H1 (cell line): Measurements from ENCODE around the gene CACNA2D3. TPM values are rescaled to one million over a fixed set of nuclear protein-coding genes. Genes with fewer than 3 reads are reported as not detected.

Experiments used
- CTCF ChIA-PET: fragments of 300-600 bp; sonication (Branson Sonifier 250); formaldehyde crosslinking; loops from one replicate; lab custom pipeline; 2021; ENCODE audit not compliant: partially characterized antibody; lab: Charles Lee
- POLR2A ChIA-PET: fragments of 300-600 bp; sonication (Branson Sonifier 250); formaldehyde crosslinking; loops from one replicate; lab custom pipeline; 2021; ENCODE audit warnings: inconsistent platforms; ENCODE audit not compliant: partially characterized antibody; lab: Charles Lee
- DNase-seq, 2 experiments: peaks; one replicate each; pipeline versions ENCODE4 v3.0.0 to v3.0.0-alpha.2; 2010 to 2022; ENCODE audit warnings: low spot score in 2 of 2, low read depth in 1 of 2, mixed read lengths in 1 of 2
- FAIRE-seq: peaks from 2 replicates; lab custom pipeline; 2011; peaks lifted over from hg19 to GRCh38; lab: Jason Lieb, UNC
- H2AFZ ChIP-seq: 2 replicates; pipeline ENCODE4 v1.8.1; 2012; ENCODE audit warnings: low read length, inconsistent platforms
- H2AK5ac ChIP-seq: 2 replicates; pipeline ENCODE4 v1.6.1; 2013; ENCODE audit warnings: low read depth, low read length
- H2BK120ac ChIP-seq: replicated peaks from 2 replicates; pipeline ENCODE3; 2013; ENCODE audit warnings: low read depth, low read length, inconsistent platforms
- H2BK12ac ChIP-seq: 2 replicates; pipeline ENCODE4 v1.6.1; 2013; ENCODE audit warnings: low read depth, low read length
- H2BK15ac ChIP-seq: 2 replicates; pipeline ENCODE4 v1.6.1; 2013; ENCODE audit warnings: low read length
- H2BK20ac ChIP-seq: 2 replicates; pipeline ENCODE4 v1.6.1; 2013; ENCODE audit warnings: low read length
- H2BK5ac ChIP-seq: 2 replicates; pipeline ENCODE4 v1.6.1; 2013; ENCODE audit warnings: low read depth, low read length
- H3K14ac ChIP-seq: 2 replicates; pipeline ENCODE4 v1.6.1; 2013; ENCODE audit warnings: inconsistent platforms; ENCODE audit not compliant: insufficient read length
- H3K18ac ChIP-seq: 2 replicates; pipeline ENCODE4 v1.6.1; 2013; ENCODE audit warnings: low read length; ENCODE audit errors: extremely low read depth
- H3K23ac ChIP-seq: 2 replicates; pipeline ENCODE4 v1.6.1; 2013; ENCODE audit warnings: inconsistent platforms; ENCODE audit not compliant: insufficient read length
- H3K23me2 ChIP-seq: 2 replicates; pipeline ENCODE4 v1.6.1; 2013; ENCODE audit warnings: low read depth, low read length
- H3K27ac ChIP-seq: 2 replicates; pipeline ENCODE4 v1.6.1; 2011; ENCODE audit warnings: low read depth, low read length, inconsistent platforms
- H3K27me3 ChIP-seq, 4 experiments: replicated peaks in 1 of 4; 1 replicate in 1 of 4; 2 replicates in 3 of 4; pipeline versions ENCODE4 v1.6.1 to v1.8.1; 2011 to 2013; ENCODE audit warnings: low read length in 3 of 4, mild to moderate bottlenecking in 3 of 4, inconsistent platforms in 2 of 4, mixed read lengths in 2 of 4, moderate library complexity in 1 of 4; ENCODE audit not compliant: control insufficient read depth in 3 of 4, insufficient read depth in 3 of 4; ENCODE audit errors: extremely low read depth in 1 of 4
- H3K36me3 ChIP-seq, 4 experiments: 2 replicates each; pipeline versions ENCODE4 v1.6.1 to v1.8.1; 2011 to 2013; ENCODE audit warnings: mild to moderate bottlenecking in 4 of 4, low read length in 3 of 4, moderate library complexity in 2 of 4, control low read depth in 1 of 4, inconsistent platforms in 1 of 4; ENCODE audit not compliant: insufficient read depth in 4 of 4, control insufficient read depth in 2 of 4
- H3K4ac ChIP-seq: replicated peaks from 2 replicates; pipeline ENCODE3; 2013; ENCODE audit warnings: low read length, low read depth, mixed read lengths, inconsistent platforms; ENCODE audit not compliant: insufficient read length
- H3K4me1 ChIP-seq, 4 experiments: replicated peaks in 1 of 4; 1 replicate in 1 of 4; 2 replicates in 3 of 4; pipeline versions ENCODE4 v1.6.1 to v1.8.1; 2011 to 2013; ENCODE audit warnings: low read length in 3 of 4, inconsistent platforms in 2 of 4, mixed read lengths in 1 of 4; ENCODE audit not compliant: insufficient read depth in 4 of 4, control insufficient read depth in 3 of 4
- H3K4me2 ChIP-seq, 2 experiments: 2 replicates each; pipeline versions ENCODE4 v1.6.1 to v1.8.1; 2011 to 2013; ENCODE audit warnings: low read depth in 2 of 2, low read length in 2 of 2, control low read depth in 1 of 2, inconsistent platforms in 1 of 2, mild to moderate bottlenecking in 1 of 2; ENCODE audit not compliant: insufficient read depth in 1 of 2
- H3K4me3 ChIP-seq, 4 experiments: fragments of 200-600, 300-600 bp in 1 of 4; sonication (generic), shearing (Covaris generic), sonication (Bioruptor Twin) in 1 of 4; 2 replicates each; pipeline versions ENCODE4 v1.5.1 to v1.8.1; 2011 to 2016; ENCODE audit warnings: low read length in 4 of 4, low read depth in 3 of 4, control low read depth in 2 of 4, inconsistent platforms in 2 of 4, mild to moderate bottlenecking in 2 of 4, mixed read lengths in 1 of 4, moderate library complexity in 1 of 4; ENCODE audit not compliant: insufficient read depth in 2 of 4; ENCODE audit errors: extremely low read depth in 1 of 4
- H3K56ac ChIP-seq: replicated peaks from 2 replicates; pipeline ENCODE3; 2013; ENCODE audit warnings: low read depth, mild to moderate bottlenecking, mixed read lengths, low read length, inconsistent platforms; ENCODE audit not compliant: insufficient read length
- H3K79me1 ChIP-seq: 2 replicates; pipeline ENCODE4 v1.6.1; 2013; ENCODE audit warnings: low read depth, low read length, control low read depth
- H3K79me2 ChIP-seq, 2 experiments: 2 replicates each; pipeline versions ENCODE4 v1.6.1 to v1.8.1; 2012 to 2013; ENCODE audit warnings: low read length in 2 of 2, mild to moderate bottlenecking in 2 of 2, inconsistent platforms in 1 of 2; ENCODE audit not compliant: insufficient read depth in 2 of 2, control insufficient read depth in 1 of 2
- H3K9ac ChIP-seq, 4 experiments: replicated peaks in 1 of 4; 1 replicate in 1 of 4; 2 replicates in 3 of 4; pipeline versions ENCODE4 v1.6.1 to v1.8.1; 2011 to 2013; ENCODE audit warnings: low read depth in 3 of 4, low read length in 3 of 4, control low read depth in 2 of 4, mild to moderate bottlenecking in 2 of 4, moderate library complexity in 2 of 4, inconsistent platforms in 1 of 4; ENCODE audit errors: extremely low read depth in 1 of 4
- H3K9me3 ChIP-seq, 2 experiments: 2 replicates each; pipeline versions ENCODE4 v1.6.1 to v1.8.1; 2012 to 2013; ENCODE audit warnings: mild to moderate bottlenecking in 2 of 2, moderate library complexity in 2 of 2, control low read depth in 1 of 2, inconsistent platforms in 1 of 2, low read depth in 1 of 2, low read length in 1 of 2, mixed read lengths in 1 of 2; ENCODE audit not compliant: insufficient read depth in 2 of 2
- H4K20me1 ChIP-seq, 2 experiments: replicated peaks in 1 of 2; 2 replicates each; pipeline versions ENCODE3 to v1.8.1; 2011 to 2013; ENCODE audit warnings: inconsistent platforms in 2 of 2, low read length in 2 of 2, mild to moderate bottlenecking in 1 of 2; ENCODE audit not compliant: insufficient read depth in 2 of 2, control insufficient read depth in 1 of 2
- H4K5ac ChIP-seq: 2 replicates; pipeline ENCODE4 v1.6.1; 2013; ENCODE audit warnings: low read length, low read depth, mixed read lengths, inconsistent platforms; ENCODE audit not compliant: insufficient read length
- H4K8ac ChIP-seq: 2 replicates; pipeline ENCODE4 v1.8.0; 2013; ENCODE audit warnings: mild to moderate bottlenecking, moderate library complexity, low read length, inconsistent platforms; ENCODE audit not compliant: insufficient read depth; ENCODE audit errors: extremely low read depth
- H4K91ac ChIP-seq: replicated peaks from 2 replicates; pipeline ENCODE3; 2013; ENCODE audit warnings: low read length, mixed read lengths, inconsistent platforms; ENCODE audit not compliant: insufficient read length
- CBX5 ChIP-seq: fragments of 300-800, 300-1000 bp; sonication (generic); IDR thresholded peaks from 2 replicates; pipeline ENCODE4 v1.7.1; 2016; ENCODE audit warnings: antibody characterized with exemption, low read length, low read depth
- CTBP2 ChIP-seq: IDR thresholded peaks from 2 replicates; pipeline ENCODE4 v1.7.0; 2011; ENCODE audit warnings: borderline replicate concordance, mild to moderate bottlenecking, moderate library complexity, mixed read lengths, low read length; ENCODE audit not compliant: insufficient read depth, insufficient read length
- EGR1 ChIP-seq: IDR thresholded peaks from 2 replicates; pipeline ENCODE4 v1.6.1; 2011; ENCODE audit warnings: low read depth, low read length, borderline replicate concordance
- EP300 ChIP-seq, 2 experiments: IDR thresholded peaks; 1 replicate in 1 of 2; 2 replicates in 1 of 2; pipeline ENCODE4 v1.6.1; 2011 to 2012; ENCODE audit warnings: low read depth in 2 of 2, low read length in 2 of 2, mild to moderate bottlenecking in 2 of 2, borderline replicate concordance in 1 of 2, inconsistent platforms in 1 of 2, moderate library complexity in 1 of 2
- JUN ChIP-seq: IDR thresholded peaks from 2 replicates; pipeline ENCODE4 v1.6.1; 2011; ENCODE audit warnings: low read depth, mild to moderate bottlenecking, improper control_type of control experiment, low read length
- JUND ChIP-seq: IDR thresholded peaks from 2 replicates; pipeline ENCODE4 v1.6.1; 2011; ENCODE audit warnings: mild to moderate bottlenecking, improper control_type of control experiment, low read length
- KDM5A ChIP-seq: fragments of 200-600 bp; IDR thresholded peaks from 2 replicates; pipeline ENCODE4 v1.7.1; 2012; ENCODE audit warnings: mild to moderate bottlenecking, low read length, inconsistent platforms, mixed read lengths
- RXRA ChIP-seq: IDR thresholded peaks from 2 replicates; pipeline ENCODE4 v1.6.1; 2011; ENCODE audit warnings: low read depth, mild to moderate bottlenecking, low read length, moderate library complexity; ENCODE audit not compliant: insufficient read depth
- SIX5 ChIP-seq: IDR thresholded peaks from 2 replicates; pipeline ENCODE4 v1.6.1; 2011; ENCODE audit warnings: mild to moderate bottlenecking, low read depth, low read length
- TEAD4 ChIP-seq: IDR thresholded peaks from 2 replicates; pipeline ENCODE4 v1.6.1; 2012; ENCODE audit warnings: low read depth, low read length, inconsistent platforms, mixed read lengths
- WGBS, 2 experiments: shearing (Covaris generic) in 1 of 2; methylation state at CpG; one replicate each; pipeline versions ENCODE4 v1.1.6 to v1.1.7; 2013 to 2015; ENCODE audit warnings: low lambda C conversion rate in 2 of 2, mixed read lengths in 2 of 2, inconsistent platforms in 1 of 2, low coverage in 1 of 2, missing lambda C conversion rate in 1 of 2; ENCODE audit not compliant: insufficient replicate concordance in 2 of 2, insufficient coverage in 1 of 2, insufficient read length in 1 of 2; ENCODE audit errors: extremely low coverage in 1 of 2, missing lambda C conversion rate in 1 of 2; 5-methylcytosine and 5-hydroxymethylcytosine counted together
- polyA plus RNA-seq, 7 experiments: library from polyadenylated mRNA; depleted of rRNA in 3 of 7; stranded (reverse) in 5 of 7; unstranded in 2 of 7; fragments of >200 nt in 5 of 7; fragments of 200-250 nt in 2 of 7; gene quantifications; 1 replicate in 5 of 7; 2 replicates in 1 of 7; 4 replicates in 1 of 7; pipeline versions ENCODE4 v1.2.1 to v1.2.3, GENCODE V29; 2011 to 2013; ENCODE audit warnings: missing spikeins in 2 of 7, mixed read lengths in 2 of 7
- total RNA-seq: library from RNA; stranded (reverse); fragmentation: NEBNext Ultra II Directional; extraction: Animal tissue kit (Norgen Biotek cat#: 25700); gene quantifications from 2 replicates; pipeline ENCODE4 v1.2.1, GENCODE V29; 2021

Gene CACNA2D3
- total and polyA plus RNA-seq, 2 of the 8 experiments (the other 6 are each of a cell fraction or from before 2014, with no cell fraction given) = 1.5 to 1.8 TPM

DNA sequence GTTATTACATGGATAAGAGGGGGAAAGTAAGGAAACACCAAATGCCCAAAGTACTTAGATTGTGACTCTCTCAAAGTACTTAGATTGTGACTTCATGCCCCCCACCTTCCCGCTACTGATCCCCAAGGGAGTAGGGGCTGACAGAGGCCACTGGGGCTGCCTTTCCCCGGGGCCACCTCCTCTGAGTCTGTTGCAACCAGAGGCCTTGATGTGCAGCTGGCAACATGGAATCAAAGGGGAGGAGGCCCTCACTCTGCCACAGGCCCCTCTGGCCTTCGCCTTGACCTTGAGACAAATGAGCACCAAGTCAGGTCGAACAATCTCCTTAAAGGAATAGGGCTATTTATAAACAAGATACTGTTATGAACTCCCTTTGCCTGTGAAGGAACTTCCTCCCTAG lies 743.0 kb downstream of the CACNA2D3 start:
- Histone ChIP-seq H3K4me1 (no peaks in the 10 kb centered on the region; a peak in 2 of 7 replicates), H4K8ac (no peak overlapping the region), H3K9ac (no peak overlapping the region), H4K91ac (no peak overlapping the region), H3K23me2 (no peaks in the 10 kb centered on the region), H3K4ac (no peak overlapping the region), H3K9me3 (no peaks in the 10 kb centered on the region), H3K4me3 (no peak overlapping the region), H2BK5ac (no peak overlapping the region), H4K20me1 (peaks cover 0 to 3% of the 10 kb centered on the region in 2 experiments), H3K4me2 (no peak overlapping the region), H3K27ac (no peak overlapping the region), H2BK20ac (no peak overlapping the region), H3K79me2 (no peaks in the 10 kb centered on the region), H2BK15ac (no peak overlapping the region), H3K18ac (no peak overlapping the region), H3K79me1 (no peaks in the 10 kb centered on the region; the same call in 1 of the 2 replicates), H2BK120ac (no peak overlapping the region), H3K36me3 (no peaks in the 10 kb centered on the region), H3K23ac (no peak overlapping the region), H2AFZ (no peak overlapping the region), H2AK5ac (no peak overlapping the region), H4K5ac (no peak overlapping the region), H3K56ac (no peak overlapping the region), H2BK12ac (no peak overlapping the region), H3K14ac (no peak overlapping the region), H3K27me3 (peaks cover 0 to 2% (median 0%) of the 10 kb centered on the region in 4 experiments; a peak in 1 of 7 replicates)
- ChIA-PET POLR2A (no interaction called here), CTCF (no interaction called here)
- DNase-seq (no peak), FAIRE-seq (no peak)
- no peak for TF ChIP-seq CTBP2
- TF ChIP-seq EP300 (IDR thresholded peaks at IDR 0.05; ENCODE audit: borderline replicate concordance in 1 of 2, low read depth in 2 of 2, low read length in 2 of 2) = no peak
- TF ChIP-seq JUN = no peak
- TF ChIP-seq TEAD4 = no peak
- no peak for TF ChIP-seq EGR1
- TF ChIP-seq SIX5 = no peak
- TF ChIP-seq JUND = no peak
- TF ChIP-seq RXRA = no peak
- TF ChIP-seq CBX5 = no peak
- no peak for TF ChIP-seq KDM5A
- 91% methylated on average over 4 of the region's 4 CpGs; no CpG with 5 or more reads in 1 of the 2 experiments for WGBS, 2 experiments
